Measurements from ENCODE around the gene PAQR5. TPM values are rescaled to one million over a fixed set of nuclear protein-coding genes. Genes with fewer than 3 reads are reported as not detected.
"Not testable (repeated sequence)": the region's sequence is repeated elsewhere in the genome, so short reads cannot be mapped to it uniquely, and the experiment has no call there.

PAQR5 gene
- total RNA-seq, 1 experiment from 2014 or later: 34.0 TPM

- peak; percentile 75 for TF ChIP-seq SP1 (IDR thresholded peaks at IDR 0.05; ENCODE audit: low read depth)
- TF ChIP-seq ZNF274 (IDR thresholded peaks at IDR 0.05; ENCODE audit: low read depth, low read length): no peak
Observed at GRCh38 chr15:69337138-69337537, 38.4 kb downstream of the PAQR5 start (continued).

- CTCF ChIA-PET: no interaction called here
- TF ChIP-seq EZH2phosphoT487 (IDR thresholded peaks at IDR 0.05; ENCODE audit: borderline replicate concordance): no peak
- TF ChIP-seq CTCF (IDR thresholded peaks at IDR 0.05 in 2 of 3, conservative IDR thresholded peaks at IDR 0.05 in 1 of 3; ENCODE audit: borderline replicate concordance in 1 of 3, insufficient read depth in 1 of 3, low read depth in 2 of 3, low read length in 2 of 3): no peak
- no peak for TF ChIP-seq ELF1 (IDR thresholded peaks at IDR 0.05; ENCODE audit: borderline replicate concordance, low read depth)
- no peak for TF ChIP-seq YY1 (IDR thresholded peaks at IDR 0.05; ENCODE audit: extremely low read depth, insufficient replicate concordance, low read depth, low read length)
- peak; percentile 57 for TF ChIP-seq SP1 (IDR thresholded peaks at IDR 0.05; ENCODE audit: low read depth)
- TF ChIP-seq TCF7L2 (IDR thresholded peaks at IDR 0.05; ENCODE audit: borderline replicate concordance, extremely low read depth, insufficient read depth, insufficient read length): peak; percentile 83
- peak; percentile 76 for TF ChIP-seq FOSL1 (IDR thresholded peaks at IDR 0.05; ENCODE audit: low read depth)
- no peak for TF ChIP-seq ZFX (IDR thresholded peaks at IDR 0.05)
- no peak for TF ChIP-seq CBX3 (IDR thresholded peaks at IDR 0.05; ENCODE audit: low read depth)
- TF ChIP-seq ZBTB33 (IDR thresholded peaks at IDR 0.05; ENCODE audit: extremely low read depth, insufficient replicate concordance, low read length): no peak
- peak; percentile 68; the same call in 1 of the 2 replicates for TF ChIP-seq JUND (IDR thresholded peaks at IDR 0.05)
- 0 out of 2 replicates have a peak, but pooled peaks have one; percentile 8 for TF ChIP-seq RAD21 (IDR thresholded peaks at IDR 0.05; ENCODE audit: low read depth)
- TF ChIP-seq ATF3 (IDR thresholded peaks at IDR 0.05): no peak
- H3K36me3 ChIP-seq (ENCODE audit: control insufficient read depth in 1 of 2, insufficient read depth in 2 of 2, low read length in 2 of 2): no peaks in the 10 kb centered on the region
- BruUV-seq (replicated peaks): no TSS peak
- H3K4me2 ChIP-seq (ENCODE audit: low read length): peak overlapping the region; percentile 70
- intact Hi-C loops (cut with micrococcal nuclease): no loop called here
- H3K9me3 ChIP-seq (ENCODE audit: control insufficient read depth in 1 of 2, insufficient read depth in 1 of 2, low read depth in 1 of 2, low read length in 2 of 2): no peaks in the 10 kb centered on the region
- no peak overlapping the region for H3K27ac ChIP-seq (ENCODE audit: low read depth, low read length)
- H3K27me3 ChIP-seq (ENCODE audit: insufficient read depth, low read length): no peaks in the 10 kb centered on the region
- peak overlapping the region; percentile 23; the same call in 1 of the 2 replicates for H3K9ac ChIP-seq (ENCODE audit: low read length)
- peaks cover 43 to 52% of the 10 kb centered on the region in 2 experiments for H3K4me1 ChIP-seq (ENCODE audit: control insufficient read depth in 1 of 2, insufficient read depth in 2 of 2, low read length in 2 of 2)
- peak; percentile 47 for DNase-seq (ENCODE audit: low read depth, low spot score)
- H3K4me3 ChIP-seq (replicated peaks in 1 of 2; ENCODE audit: low read depth in 1 of 2, low read length in 2 of 2): peak overlapping the region in 1 of 2 experiments; percentile 36; a peak in 2 of 4 replicates
- peak; percentile 86 for ATAC-seq
- H2AFZ ChIP-seq (ENCODE audit: low read depth, low read length, poor library complexity, severe bottlenecking): no peak overlapping the region
- RAD21 ChIA-PET (ENCODE audit: low non-redundant PET in 1 of 2, low total read pairs in 2 of 2, uncharacterized antibody in 2 of 2, unreplicated experiment in 2 of 2): no interaction called here
- POLR2A ChIA-PET: no interaction called here
- H3K79me2 ChIP-seq (ENCODE audit: insufficient read depth, low read length): no peaks in the 10 kb centered on the region
- no peaks in the 10 kb centered on the region for H3K9me2 ChIP-seq (ENCODE audit: insufficient read depth)
- no peaks in the 10 kb centered on the region for H4K20me1 ChIP-seq (ENCODE audit: insufficient read depth)
Observed at GRCh38 chr15:69338535-69339213, 40.0 kb downstream of the PAQR5 start.

GRCh38 chr15:69339214-69339543 lies 40.5 kb downstream of the PAQR5 start:
- H3K9me2 ChIP-seq (ENCODE audit: insufficient read depth); H4K20me1 ChIP-seq (ENCODE audit: insufficient read depth); H3K36me3 ChIP-seq (ENCODE audit: control insufficient read depth in 1 of 2, insufficient read depth in 2 of 2, low read length in 2 of 2); RAD21 ChIA-PET (ENCODE audit: low non-redundant PET in 1 of 2, low total read pairs in 2 of 2, uncharacterized antibody in 2 of 2, unreplicated experiment in 2 of 2); CTCF ChIA-PET; POLR2A ChIA-PET; intact Hi-C loops (cut with micrococcal nuclease); H3K9me3 ChIP-seq (ENCODE audit: control insufficient read depth in 1 of 2, insufficient read depth in 1 of 2, low read depth in 1 of 2, low read length in 2 of 2); H3K79me2 ChIP-seq (ENCODE audit: insufficient read depth, low read length); DNase-seq (ENCODE audit: low read depth, low spot score); H2AFZ ChIP-seq (ENCODE audit: low read depth, low read length, poor library complexity, severe bottlenecking); BruUV-seq (replicated peaks); H3K27ac ChIP-seq (ENCODE audit: low read depth, low read length); H3K27me3 ChIP-seq (ENCODE audit: insufficient read depth, low read length): not testable (repeated sequence)
- Histone ChIP-seq H3K4me3 (replicated peaks in 1 of 2; ENCODE audit: low read depth in 1 of 2, low read length in 2 of 2) (peak overlapping the region in 1 of 2 experiments; percentile 36; a peak in 2 of 4 replicates), H3K4me2 (ENCODE audit: low read length) (peak overlapping the region; percentile 70), H3K9ac (ENCODE audit: low read length) (peak overlapping the region; percentile 30; the same call in 1 of the 2 replicates), H3K4me1 (ENCODE audit: control insufficient read depth in 1 of 2, insufficient read depth in 2 of 2, low read length in 2 of 2) (peaks cover 43 to 52% of the 10 kb centered on the region in 2 experiments)
- ATAC-seq: peak; percentile 20

All from HCT116 (cell line).